HG03108 (cell line): ENCODE data around the gene PDXK.

Source experiments
- ATAC-seq: cut with Tn5 transposase; IDR thresholded peaks from one replicate; pipeline ENCODE4 v1.9.1; 2021; ENCODE audit warnings: moderate library complexity; ENCODE audit not compliant: unreplicated experiment

The PDXK gene

DNA sequence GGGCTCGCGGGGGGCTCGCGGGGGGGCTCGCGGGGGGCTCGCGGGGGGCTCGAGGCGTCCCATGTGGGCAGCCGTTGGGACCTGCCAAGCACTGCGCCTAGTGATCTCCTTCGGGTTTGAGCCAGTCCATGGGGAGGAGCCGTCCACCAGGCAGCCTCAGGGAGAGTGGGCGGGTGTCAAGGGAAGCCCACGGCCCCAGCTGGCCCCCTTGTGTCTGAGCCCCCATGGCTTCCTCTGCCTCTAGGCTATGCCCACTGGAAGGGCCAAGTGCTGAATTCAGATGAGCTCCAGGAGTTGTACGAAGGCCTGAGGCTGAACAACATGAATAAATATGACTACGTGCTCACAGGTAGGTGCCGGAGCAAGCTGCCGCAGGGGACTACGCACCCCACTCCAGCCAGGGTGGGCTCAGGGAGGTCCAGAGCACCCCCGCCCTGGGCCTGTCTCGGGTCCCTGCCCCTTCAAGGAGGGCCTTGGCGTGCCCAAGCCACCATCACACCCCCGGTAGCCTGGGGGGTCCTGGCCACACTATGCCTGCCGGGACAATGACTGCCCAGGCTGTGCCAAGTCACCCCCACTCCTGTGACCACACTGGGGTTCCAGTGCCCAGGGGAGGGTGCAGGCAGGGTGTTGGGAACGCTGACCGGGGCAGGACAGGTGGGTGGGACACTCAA, 22.6 kb downstream of the PDXK start:
- ATAC-seq = no peak

DNA sequence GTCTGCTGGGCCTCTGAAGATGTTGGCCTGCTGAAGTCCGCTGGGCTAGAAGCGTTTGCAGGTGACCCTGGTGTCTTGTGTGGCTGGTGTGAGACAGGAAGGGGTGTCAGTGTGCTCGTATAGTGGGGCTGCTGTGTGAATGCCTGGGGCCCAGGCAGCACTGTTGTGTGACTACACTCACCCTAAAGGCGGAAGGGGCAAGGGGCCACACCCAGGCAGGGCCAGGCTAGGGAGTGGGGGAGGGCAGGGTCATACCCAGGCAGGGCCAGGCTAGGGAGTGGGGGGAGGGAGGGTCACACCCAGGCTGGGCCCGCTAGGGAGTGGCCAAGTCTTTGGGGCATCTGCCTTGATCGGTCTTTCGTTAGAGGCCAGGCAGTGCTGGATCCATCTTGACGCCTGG, 25.0 kb downstream of the PDXK start:
- ATAC-seq = no peak

DNA sequence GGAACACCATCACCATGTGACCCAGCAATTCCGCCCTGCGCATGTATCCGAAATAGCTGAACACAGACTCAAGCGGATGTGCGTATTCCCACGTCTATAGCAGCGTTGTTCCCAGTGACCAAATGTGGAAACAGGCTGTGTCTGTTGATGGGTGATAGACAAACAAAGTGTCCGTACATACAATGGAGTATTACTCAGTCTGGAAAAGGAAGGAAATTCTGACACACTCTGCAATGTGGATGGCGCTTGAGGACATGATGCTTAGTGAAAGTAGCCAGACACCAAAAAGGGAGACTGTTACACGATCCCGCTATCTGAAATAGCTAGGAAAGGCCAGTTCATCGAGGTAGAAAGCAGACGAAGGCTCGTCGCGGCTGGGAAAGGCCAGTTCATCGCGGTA, 25.8 kb downstream of the PDXK start:
- no peak for ATAC-seq

DNA sequence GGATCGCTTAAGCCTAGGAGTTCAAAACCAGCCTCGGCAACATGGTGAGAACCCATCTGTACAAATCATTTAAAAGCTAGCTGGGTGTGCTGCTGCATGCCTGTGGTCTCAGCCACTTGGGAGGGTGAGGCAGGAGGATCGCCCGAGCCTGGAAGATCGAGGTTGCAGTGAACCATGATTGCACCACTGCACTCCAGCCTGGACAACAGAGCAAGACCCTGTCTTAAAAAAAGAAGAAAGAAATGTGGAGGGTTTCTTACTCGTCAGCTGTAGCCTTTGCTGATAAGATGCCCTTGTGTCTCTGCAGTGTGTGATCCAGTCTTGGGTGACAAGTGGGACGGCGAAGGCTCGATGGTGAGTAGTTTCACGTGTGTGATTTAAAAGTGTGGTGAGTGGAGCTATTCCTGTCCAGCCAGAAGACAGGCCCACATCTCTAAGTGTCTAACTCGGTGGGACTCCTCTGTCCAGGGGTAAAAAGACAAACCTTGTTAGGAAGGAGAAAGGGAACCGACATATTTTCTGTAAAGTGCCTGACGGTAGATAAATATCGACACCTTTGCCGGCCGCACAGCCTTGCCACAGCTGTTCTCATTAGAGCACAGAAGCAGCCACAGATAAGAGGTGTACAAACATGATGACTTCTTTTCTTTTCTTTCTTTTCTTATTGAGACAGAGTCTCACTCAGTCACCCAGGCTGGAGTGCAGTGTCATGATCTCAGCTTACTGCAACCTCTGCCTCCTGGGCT, 27.0 kb downstream of the PDXK start:
- ATAC-seq = no peak

DNA sequence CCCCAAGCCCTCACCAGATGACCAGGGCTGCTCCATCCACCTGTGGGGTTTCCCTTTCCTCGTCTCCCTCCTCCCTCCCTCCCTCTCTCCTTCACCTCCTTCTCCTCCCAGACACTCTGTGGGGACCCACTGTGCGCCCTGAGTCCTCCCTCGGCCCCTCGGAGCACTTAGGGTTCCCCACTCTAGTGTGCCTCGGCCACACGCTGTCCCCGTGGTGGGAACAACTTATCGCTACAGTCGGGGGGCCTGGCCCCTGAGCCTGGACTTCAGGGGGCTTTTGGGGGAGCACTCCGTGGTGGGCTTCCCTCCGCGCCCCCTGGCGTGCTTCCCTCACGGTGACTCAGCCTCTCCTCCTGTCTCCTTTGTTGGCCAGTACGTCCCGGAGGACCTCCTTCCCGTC, 29.7 kb downstream of the PDXK start:
- no peak for ATAC-seq

DNA sequence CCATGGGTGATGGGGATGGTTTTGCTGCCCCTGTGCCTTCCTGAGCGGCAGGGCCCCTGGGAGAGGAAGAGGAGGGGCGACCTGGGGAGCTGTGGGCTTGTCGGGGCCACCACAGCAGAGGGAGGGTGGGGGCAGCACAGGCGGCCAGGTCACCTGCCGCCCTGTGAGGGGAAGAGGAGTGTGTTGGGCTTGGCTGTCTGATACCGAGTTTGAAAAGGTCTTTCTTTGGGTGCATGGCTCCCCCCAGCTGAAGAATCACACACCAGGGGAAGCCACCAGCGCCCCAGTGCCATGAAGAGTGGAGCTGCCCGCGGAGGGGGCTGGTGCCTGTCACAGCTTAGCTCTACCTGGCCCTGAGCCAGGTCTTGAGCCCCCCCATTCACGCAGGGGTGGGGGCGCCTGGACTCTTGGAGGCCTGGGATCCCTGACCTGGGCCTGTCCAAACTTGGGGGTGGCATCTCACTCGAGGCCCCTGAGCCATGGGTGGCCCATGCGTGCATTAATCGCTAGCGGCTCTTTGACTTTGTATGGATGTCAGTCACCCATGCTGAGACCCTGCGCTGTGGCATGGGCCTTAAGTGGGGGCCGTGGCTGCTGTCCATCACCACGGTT, 30.8 kb downstream of the PDXK start:
- ATAC-seq = no peak

DNA sequence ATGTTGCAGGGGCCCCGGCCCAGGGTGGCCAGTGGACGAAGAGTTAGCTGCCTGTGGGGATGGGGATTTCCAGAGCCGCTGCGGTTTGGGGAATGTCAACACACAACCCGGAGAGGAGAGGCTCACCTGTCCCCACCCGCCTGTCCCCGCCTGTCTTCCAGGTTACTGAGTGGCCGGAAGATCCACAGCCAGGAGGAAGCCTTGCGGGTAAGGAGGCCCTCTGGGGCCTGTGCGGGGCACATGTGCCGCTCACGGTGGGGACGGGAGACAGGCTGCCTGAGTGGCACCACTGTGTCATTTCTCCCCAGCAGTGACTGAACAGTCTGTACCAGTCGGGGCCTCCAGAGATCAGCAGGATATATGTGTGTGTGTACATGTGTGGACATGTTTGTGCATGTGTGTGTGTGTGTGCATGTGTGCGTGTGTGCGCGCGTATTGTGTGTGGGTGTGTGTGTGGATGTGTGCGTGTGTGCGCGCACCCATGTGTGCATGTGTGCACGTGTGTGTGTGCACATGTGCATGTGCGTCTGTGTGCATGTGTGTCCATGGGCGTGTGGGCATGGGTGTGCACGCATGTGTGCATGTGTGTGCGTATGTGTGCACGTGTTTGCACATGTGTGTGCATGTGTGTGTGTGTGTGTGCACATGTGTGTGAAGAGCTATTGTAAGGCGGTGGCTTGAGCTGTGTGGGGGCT, 31.6 kb downstream of the PDXK start:
- ATAC-seq = no peak

DNA sequence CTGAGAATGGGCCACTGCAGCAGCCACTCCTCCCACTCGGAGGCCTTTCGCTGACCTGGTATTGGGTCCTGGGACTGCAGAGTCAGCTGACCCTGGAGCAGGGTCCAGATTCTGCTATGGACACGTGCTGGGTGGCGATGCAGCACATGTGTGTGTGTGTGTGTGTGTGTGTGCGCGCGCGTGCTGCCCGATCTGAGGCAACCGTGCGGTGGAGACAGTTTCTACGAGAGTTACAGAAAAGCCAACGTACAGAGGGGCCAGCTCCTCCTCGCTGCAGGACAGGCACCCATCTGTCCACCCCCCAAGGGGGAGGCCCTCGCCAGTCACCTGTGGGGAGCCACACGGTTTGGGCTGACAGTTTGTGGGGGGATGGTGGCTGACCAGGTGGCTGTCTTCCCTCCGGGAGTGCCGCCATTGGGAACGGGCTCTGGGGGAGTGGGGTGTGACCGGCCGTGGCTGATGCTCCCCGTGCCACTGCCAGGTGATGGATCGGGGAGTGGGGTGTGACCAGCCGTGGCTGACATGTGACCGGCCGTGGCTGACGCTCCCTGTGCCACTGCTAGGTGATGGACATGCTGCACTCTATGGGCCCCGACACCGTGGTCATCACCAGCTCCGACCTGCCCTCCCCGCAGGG, 33.1 kb downstream of the PDXK start:
- ATAC-seq = no peak

DNA sequence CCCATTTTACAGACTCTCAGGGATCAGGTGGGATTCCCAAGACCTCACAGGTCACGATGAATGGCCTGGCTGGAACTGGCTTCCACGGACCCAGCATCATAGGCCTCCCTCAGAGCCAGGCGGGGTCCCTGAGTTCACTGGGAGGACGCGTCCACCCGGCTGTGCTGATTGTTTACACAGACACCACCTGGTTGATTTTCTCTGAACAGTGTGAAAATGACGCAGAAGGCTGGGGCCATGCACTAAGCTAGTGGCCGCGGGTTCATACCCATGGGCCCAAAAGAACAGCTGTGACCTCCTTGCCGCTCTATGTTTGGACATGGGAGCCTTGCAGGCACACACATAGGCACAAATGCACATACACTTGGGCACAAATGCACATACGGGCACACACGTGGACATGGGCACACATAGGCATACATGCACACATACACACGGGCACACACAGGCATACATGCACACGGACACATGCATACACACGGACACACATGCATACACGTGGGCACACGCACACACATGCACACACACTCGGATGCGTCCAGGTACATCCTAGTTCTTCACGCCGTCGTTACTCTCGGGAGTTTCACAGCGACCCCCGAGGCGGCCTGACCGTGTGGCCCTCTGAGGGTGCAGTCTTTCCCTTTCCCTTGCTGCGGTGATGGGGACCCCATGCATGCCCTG, 34.0 kb downstream of the PDXK start:
- no peak for ATAC-seq

DNA sequence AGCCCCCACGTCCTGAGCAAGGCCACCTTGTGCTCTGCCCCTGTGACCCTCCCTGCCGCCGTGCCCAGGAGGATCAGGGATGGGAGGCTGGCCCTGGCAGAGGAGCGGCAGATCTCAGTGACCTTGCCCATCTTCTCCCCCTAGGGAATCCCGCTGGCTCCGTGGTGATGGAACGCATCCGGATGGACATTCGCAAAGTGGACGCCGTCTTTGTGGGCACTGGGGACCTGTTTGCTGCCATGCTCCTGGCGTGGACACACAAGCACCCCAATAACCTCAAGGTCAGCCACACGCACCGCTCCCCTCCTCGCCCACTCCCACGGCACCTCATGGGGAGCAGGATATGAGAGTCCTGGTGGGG, 34.5 kb downstream of the PDXK start:
- ATAC-seq = no peak

DNA sequence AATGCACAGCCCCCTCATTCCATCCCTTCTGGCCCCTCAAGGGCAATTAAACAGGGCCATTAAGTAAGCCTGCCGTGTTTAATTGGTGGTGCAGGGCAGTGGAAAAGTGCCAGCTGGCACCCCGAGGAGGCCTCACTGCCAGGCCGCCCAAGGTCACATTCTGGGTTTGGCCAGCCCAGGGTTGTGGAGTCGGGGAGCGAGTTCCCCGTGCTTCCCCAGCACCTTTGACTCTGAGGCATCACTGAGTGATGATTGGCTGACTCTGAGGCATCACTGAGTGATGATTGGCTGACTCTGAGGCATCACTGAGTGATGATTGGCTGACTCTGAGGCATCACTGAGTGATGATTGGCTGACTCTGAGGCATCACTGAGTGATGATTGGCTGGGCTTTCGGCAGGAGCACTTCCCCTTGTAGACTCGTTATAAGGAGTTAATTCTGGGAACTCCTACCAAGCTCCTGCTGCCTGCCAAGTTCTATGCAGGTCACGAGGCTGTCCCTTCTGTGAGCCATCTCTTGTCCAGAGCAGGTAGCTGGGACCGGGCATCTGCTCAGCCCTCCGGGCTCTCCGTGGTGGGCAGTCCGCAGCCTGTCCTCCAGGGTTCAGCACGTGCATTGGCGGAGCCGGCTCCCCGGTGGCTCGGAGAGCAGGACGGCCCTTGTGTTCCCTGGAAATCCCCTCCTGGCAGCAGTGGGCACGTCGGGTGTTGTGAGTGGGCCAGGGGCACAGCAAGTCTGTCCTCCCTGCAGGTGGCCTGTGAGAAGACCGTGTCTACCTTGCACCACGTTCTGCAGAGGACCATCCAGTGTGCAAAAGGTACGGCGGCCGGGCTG, 36.2 kb downstream of the PDXK start:
- ATAC-seq = no peak

DNA sequence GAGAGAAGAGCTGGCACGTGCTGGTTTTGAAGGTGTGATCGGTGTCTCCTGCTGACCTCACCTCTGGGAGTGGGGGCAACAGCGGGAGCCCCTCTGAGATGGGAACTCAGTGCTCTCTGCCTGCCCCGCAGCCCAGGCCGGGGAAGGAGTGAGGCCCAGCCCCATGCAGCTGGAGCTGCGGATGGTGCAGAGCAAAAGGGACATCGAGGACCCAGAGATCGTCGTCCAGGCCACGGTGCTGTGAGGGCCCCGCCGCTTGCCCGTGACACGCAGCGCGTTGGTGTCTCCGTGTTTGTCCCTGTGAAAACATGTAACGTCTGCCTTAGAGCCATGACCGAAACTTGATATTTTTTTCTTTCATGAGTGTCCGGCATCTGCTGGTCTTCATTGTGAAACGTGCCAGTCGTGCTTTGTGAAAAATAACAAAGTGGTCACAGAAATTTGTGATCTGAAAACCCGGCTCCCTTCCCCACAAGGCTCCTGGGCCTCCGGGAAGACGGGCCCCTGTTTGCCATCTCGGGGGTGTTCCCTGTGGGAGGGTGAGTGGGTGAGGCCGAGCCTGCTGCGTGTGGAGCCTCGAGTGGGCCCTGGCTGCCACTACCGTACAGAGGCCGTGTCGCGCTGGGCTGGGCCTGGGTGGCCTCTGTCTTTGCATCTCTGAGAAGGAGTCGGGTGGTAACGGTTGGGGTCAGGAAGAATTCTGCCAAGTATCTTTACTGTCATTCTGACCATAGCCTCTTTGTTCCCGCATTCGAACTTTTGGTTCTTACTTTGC, 37.1 kb downstream of the PDXK start:
- no peak for ATAC-seq

DNA sequence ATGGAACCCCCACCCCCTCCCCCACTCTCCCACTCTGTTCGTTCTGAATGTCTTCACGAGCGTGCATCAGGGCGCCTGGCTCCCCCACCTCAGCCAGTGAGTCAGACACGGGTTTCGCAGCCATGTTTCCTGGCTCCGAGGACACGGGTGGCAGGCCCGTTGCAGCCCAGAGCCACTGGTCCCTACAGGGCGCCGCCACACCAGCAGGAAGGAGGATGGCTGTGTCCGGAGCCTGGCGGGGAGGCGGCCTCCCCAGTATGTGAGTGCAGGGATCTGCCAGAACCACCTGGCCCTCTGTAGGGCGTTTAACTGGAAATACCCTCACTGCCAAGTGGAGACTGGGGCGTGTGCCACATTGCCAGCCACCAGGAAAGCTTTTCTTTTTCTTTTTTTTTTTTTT, 38.7 kb downstream of the PDXK start:
- no peak for ATAC-seq

DNA sequence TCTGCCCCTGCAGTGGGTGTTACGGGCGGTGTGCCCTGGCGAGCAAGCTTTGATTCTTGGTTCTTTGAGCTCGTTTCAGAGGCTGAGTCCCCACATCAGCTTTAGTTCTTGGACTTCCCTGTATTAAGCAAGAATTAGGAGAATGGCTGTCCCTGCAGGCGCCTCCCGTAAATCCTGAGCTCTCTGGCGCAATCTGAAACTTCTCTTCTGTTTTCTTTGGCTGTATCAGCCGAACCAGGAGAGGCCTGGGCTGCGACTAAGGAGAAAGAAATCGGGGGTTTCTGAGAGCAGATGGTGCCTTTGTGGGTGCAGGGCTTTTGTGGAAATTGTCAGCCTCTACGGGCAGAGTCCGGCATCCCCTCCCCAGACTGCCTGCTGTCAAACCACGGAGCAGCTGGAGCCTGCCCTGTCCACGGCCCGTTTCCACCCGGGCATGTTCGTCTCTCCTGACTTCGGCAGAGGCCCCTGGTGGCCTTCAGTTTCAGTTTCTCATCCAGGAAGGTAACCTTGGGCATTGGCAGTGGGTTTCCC, 39.2 kb downstream of the PDXK start:
- ATAC-seq = no peak

DNA sequence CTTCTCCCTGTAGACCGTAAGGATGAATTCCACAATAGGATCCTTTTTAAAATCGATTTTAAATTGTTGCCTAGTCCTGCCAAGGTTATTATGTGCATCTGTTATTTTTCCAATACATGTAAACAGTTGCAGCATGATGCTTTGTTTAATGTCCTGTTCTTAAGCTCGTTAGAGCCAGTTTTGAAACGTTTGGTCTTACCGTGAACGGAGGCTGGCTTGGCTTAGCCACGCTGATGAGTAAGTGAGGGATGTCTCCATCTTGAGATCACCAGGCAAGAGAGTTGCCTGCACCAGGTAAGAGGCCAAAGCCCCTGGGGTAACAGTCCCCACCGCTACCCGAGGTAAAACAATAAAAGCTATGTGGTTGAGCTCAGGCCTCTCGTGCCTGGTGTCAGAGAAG, 39.9 kb downstream of the PDXK start:
- no peak for ATAC-seq

DNA sequence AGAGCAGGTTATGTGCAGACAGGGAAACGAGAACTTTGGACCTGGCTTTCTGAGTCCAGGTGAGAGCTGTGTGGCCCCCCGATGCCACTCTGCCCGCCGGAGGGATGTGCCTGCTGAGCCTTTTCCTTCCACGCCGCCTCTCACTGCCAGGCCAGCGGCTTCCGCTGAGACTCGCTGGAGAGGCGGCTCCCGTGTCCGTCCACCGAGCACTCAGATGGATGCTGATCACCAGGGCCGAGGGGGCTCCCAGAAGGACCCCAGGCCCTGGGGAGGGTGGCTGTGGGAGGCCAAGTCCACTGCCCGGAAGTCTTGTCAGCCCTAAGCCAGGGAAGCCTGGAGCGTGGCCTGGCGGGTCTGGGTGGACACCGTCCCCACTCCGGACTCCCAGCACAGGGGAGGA, 40.7 kb downstream of the PDXK start:
- ATAC-seq = no peak

DNA sequence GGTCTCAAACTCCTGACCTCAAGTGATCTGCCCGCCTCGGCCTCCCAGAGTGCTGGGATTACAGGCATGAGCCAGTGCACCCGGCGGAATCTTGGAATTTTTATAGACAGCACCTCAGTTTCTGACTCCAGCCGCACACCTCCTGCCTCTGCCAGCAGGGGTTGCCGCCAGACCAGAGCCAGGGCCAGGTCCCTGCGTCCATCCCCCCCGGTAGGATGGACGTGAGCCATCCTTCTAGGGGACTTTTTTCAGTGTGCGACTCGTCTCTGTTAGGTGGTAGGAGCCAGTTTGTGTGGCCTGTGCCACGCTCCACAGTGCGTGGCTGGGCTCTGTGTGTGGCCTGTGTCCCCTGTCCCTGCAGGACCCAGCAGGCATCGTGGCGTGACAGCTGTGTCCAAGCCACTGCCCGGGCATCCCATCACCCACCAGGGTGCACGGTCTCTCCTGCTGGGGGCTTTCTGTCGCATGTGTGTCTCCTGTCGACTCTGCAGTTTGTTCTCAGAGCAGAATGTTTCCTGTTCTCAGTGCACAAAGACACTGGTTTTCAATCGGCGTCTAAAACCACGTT, 41.5 kb downstream of the PDXK start:
- no peak for ATAC-seq

DNA sequence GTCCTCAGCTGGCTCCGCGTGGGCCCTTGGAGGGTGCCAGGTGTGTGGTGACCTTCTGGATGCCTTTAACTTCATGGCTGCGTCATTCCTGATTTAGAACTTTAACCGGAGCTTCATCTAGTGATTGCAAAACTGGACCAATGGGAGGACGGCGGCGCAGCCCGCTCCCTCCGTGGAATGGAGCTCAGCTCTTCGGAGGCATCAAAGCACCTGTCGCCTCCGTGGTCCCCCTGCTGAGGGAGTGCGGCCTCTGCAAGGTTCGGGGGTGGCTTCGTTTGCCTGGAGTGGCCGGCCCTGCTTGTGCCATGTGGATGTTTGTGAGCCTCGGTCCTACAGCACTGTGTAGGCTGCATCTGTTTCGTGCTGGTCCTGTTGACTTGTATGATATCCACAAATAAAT, 43.0 kb downstream of the PDXK start:
- ATAC-seq = no peak
